Activated CD8-positive, alpha-beta T cell treated with anti-CD3 and anti-CD28 coated beads for 36 hours (primary cell): ENCODE measurements around the gene LAG3. TPM values are rescaled to one million over a fixed set of nuclear protein-coding genes. Genes with fewer than 3 reads are reported as not detected.

Source experiments
- ATAC-seq: fragments of 200-7000 bp; cut with Tn5 transposase; one replicate; pipeline ENCODE4 v1.10.0; 2021; ENCODE audit warnings: mild to moderate bottlenecking, moderate library complexity
- CTCF ChIA-PET: fragments of 350-600 bp; sonication (Branson Sonifier 250); formaldehyde crosslinking; loops from one replicate; lab custom pipeline; 2021; ENCODE audit warnings: antibody characterized with exemption; lab: Charles Lee
- POLR2A ChIA-PET: fragments of 350-600 bp; sonication (Branson Sonifier 250); formaldehyde crosslinking; loops from one replicate; lab custom pipeline; 2021; ENCODE audit warnings: antibody characterized with exemption; lab: Charles Lee
- DNase-seq: peaks from one replicate; pipeline ENCODE4 v3.0.0-alpha.2; 2020
- H3K27ac Mint-ChIP-seq: one replicate; pipeline ENCODE4 v1.8.0; 2021; ENCODE audit warnings: mild to moderate bottlenecking, mixed read lengths
- H3K27me3 Mint-ChIP-seq: one replicate; pipeline ENCODE4 v1.8.0; 2021; ENCODE audit warnings: mixed read lengths
- H3K36me3 Mint-ChIP-seq: one replicate; pipeline ENCODE4 v1.8.0; 2021; ENCODE audit warnings: low read depth, mixed read lengths
- H3K4me1 Mint-ChIP-seq: one replicate; pipeline ENCODE4 v1.8.0; 2021; ENCODE audit warnings: low read depth, mixed read lengths
- H3K4me3 Mint-ChIP-seq: one replicate; pipeline ENCODE4 v1.8.0; 2021; ENCODE audit warnings: mild to moderate bottlenecking, moderate library complexity, mixed read lengths
- H3K9me3 Mint-ChIP-seq: one replicate; pipeline ENCODE4 v1.8.0; 2021; ENCODE audit warnings: mixed read lengths
- intact Hi-C: fragments of 100-400 bp; cut with micrococcal nuclease; formaldehyde crosslinking; loops from one replicate; pipeline ENCODE4 v1.10.0; 2022
- total RNA-seq, 2 experiments: library from RNA; stranded (reverse); gene quantifications; one replicate each; pipeline ENCODE4 v1.2.3, GENCODE V29; 2021
- TF ChIP-seq, protein P1 (sequence below): fragments of 200-600 bp; IDR thresholded peaks from one replicate; pipeline ENCODE4 v1.8.0; 2022; ENCODE audit warnings: antibody characterized with exemption, mild to moderate bottlenecking

The LAG3 gene
- total RNA-seq, 2 experiments from 2014 or later, result 264 to 268 TPM

DNA sequence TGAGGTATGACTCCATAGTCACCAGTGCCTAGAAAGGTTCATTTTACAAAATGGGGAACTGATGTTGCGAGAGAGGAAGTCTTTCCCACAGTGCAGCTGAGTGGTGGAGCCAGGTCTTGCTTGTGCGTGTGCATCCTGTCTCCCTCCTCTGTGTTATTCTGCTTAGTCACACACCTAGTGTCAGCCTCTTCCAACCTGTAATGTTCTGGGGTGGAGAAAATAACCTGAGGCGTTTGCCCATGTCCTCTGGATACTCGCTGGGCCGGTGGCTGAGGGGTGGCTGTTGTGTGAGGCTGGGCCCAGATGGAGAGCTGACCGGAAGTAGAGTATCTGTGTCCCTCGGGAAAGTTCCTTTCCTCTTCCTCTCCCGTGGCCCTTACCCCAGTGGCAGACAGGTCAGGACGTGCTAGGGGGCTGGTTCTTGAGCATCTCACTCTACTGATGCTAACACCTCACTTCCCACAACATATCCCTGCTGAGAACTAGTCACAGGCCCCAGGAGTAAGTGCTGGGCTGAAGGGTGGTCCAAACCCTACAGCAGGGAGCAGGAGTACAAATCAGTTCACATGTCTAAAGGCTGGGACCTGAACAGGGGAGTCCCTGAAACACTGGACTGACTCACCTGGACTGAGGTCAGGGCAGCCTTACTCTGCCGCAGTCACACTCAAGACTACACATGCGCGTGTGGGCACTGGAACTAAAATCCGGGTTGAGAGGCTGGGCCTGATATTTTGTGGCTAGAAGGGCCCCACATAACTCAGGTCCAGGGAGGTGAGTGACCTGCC, 26.4 kb upstream of the LAG3 start:
- H3K27ac Mint-ChIP-seq, result peak overlapping the region; percentile 90
- H3K36me3 Mint-ChIP-seq, result peaks cover 48% of the 10 kb centered on the region
- ChIA-PET CTCF (interaction anchor here (1.0 to 4.0 kb wide), 5 partner anchors 7 to 146 kb away, joined by 3 to 25 read pairs (median 6); partner anchors contain the start of gene MLF2), POLR2A (interaction anchor here (0.6 to 1.6 kb wide), 4 partner anchors 12 to 1335 kb away, joined by 3 to 4 read pairs (median 3); no protein-coding TSS in a partner anchor)
- peaks cover 38% of the 10 kb centered on the region for H3K4me1 Mint-ChIP-seq
- TF ChIP-seq, protein P1, sequence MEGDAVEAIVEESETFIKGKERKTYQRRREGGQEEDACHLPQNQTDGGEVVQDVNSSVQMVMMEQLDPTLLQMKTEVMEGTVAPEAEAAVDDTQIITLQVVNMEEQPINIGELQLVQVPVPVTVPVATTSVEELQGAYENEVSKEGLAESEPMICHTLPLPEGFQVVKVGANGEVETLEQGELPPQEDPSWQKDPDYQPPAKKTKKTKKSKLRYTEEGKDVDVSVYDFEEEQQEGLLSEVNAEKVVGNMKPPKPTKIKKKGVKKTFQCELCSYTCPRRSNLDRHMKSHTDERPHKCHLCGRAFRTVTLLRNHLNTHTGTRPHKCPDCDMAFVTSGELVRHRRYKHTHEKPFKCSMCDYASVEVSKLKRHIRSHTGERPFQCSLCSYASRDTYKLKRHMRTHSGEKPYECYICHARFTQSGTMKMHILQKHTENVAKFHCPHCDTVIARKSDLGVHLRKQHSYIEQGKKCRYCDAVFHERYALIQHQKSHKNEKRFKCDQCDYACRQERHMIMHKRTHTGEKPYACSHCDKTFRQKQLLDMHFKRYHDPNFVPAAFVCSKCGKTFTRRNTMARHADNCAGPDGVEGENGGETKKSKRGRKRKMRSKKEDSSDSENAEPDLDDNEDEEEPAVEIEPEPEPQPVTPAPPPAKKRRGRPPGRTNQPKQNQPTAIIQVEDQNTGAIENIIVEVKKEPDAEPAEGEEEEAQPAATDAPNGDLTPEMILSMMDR, result no peak
- H3K4me3 Mint-ChIP-seq, result no peak overlapping the region
- ATAC-seq (peak; percentile 86), DNase-seq (peak; percentile 47)
- intact Hi-C loops, result no loop called here
- peaks cover 6% of the 10 kb centered on the region for H3K9me3 Mint-ChIP-seq
- H3K27me3 Mint-ChIP-seq, result no peaks in the 10 kb centered on the region

DNA sequence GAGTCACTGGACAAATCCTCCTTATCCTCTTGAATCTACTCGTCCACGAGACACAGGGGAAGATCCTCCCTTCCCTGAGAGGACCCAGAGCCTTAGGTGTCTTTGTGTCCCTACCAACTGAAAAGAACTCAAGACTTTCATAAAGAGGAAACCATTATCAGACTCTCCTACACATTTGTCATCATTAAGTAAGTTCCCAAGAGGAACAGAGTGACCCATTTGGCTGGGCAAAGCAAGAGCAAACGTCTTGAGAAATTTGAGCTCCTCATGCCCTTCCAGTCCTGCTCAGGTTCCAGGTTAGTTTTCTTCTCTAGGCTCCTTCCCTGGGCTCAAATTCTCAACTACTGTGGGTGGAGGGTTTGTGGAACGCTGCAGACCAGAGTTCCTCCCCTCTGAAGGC, 25.1 kb upstream of the LAG3 start:
- no peaks in the 10 kb centered on the region for H3K27me3 Mint-ChIP-seq
- H3K4me3 Mint-ChIP-seq, result no peak overlapping the region
- POLR2A ChIA-PET, result interaction anchor here (0.6 to 1.0 kb wide), 2 partner anchors 10 to 78 kb away, joined by 3 read pairs; no protein-coding TSS in a partner anchor
- H3K36me3 Mint-ChIP-seq, result peaks cover 56% of the 10 kb centered on the region
- DNase-seq (no peak), ATAC-seq (no peak)
- CTCF ChIA-PET, result interaction anchor here (1.0 to 1.4 kb wide), 2 partner anchors 86 to 88 kb away, joined by 3 to 6 read pairs; no protein-coding TSS in a partner anchor
- TF ChIP-seq, protein P1, result no peak
- intact Hi-C loops, result no loop called here
- H3K9me3 Mint-ChIP-seq, result peaks cover 6% of the 10 kb centered on the region
- peaks cover 45% of the 10 kb centered on the region for H3K4me1 Mint-ChIP-seq
- H3K27ac Mint-ChIP-seq, result peak overlapping the region; percentile 58

DNA sequence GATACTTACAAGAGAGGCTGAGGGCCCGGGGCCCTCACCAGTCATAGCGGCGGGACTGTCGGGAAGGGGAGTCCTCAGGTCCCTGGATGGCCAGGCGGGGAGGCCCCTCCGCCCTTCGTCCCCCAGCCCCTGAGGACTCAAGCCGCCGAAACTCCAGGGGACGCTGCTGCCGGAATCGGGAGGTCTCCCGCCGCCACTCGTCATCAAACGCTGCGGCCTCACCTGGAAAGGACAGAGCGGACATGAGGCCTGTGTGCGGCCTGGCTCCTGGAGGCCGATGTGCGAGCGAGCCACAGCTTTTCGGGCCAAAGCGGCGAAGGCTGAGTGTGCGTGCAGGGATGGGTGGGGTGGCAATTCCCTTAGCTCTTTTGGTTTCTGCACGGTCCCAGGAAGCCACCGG, 23.6 kb upstream of the LAG3 start:
- Mint-ChIP-seq H3K27ac (no peak overlapping the region), H3K4me1 (peaks cover 35% of the 10 kb centered on the region), H3K9me3 (peaks cover 2% of the 10 kb centered on the region), H3K27me3 (no peaks in the 10 kb centered on the region), H3K36me3 (peaks cover 55% of the 10 kb centered on the region), H3K4me3 (no peak overlapping the region)
- TF ChIP-seq, protein P1, result no peak
- CTCF ChIA-PET, result interaction anchor here (16.4 kb wide), 1 partner anchor 80 kb away, joined by 341 read pairs; the partner anchor contains the start of genes GPR162 and P3H3
- intact Hi-C loops, result no loop called here
- ATAC-seq (no peak), DNase-seq (no peak)
- POLR2A ChIA-PET, result interaction anchor here (1.0 kb wide), 1 partner anchor 18 kb away, joined by 3 read pairs; the partner anchor contains the start of gene PTMS

DNA sequence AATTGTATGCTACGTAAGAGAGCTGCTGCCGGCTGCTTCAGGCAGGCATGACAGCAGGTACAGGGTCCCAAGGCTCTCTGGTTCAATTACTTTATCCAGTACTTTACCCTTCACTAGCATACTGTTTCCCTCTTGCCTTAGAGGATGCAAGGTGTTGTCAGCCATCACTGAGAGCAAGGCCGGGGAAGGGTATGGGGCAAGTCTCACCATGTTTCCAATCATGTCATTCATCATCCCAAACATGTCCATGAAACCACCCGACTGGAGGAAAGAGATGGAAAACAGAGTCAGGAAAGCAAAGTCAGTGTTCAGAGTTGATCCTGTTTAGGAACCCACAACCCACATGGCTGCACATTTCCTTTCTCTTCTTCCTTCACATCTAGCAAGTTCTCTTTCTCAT, 21.8 kb upstream of the LAG3 start:
- Mint-ChIP-seq H3K36me3 (peaks cover 45% of the 10 kb centered on the region), H3K4me1 (peaks cover 29% of the 10 kb centered on the region), H3K4me3 (no peak overlapping the region), H3K27ac (no peak overlapping the region), H3K9me3 (no peaks in the 10 kb centered on the region), H3K27me3 (no peaks in the 10 kb centered on the region)
- intact Hi-C loops, result loop anchor here (5.0 kb wide), 1 partner anchor 77 kb away; the partner anchor contains the start of gene P3H3
- POLR2A ChIA-PET, result interaction anchor here (0.6 kb wide), 1 partner anchor 74 kb away, joined by 3 read pairs; no protein-coding TSS in a partner anchor
- DNase-seq (no peak), ATAC-seq (no peak)
- TF ChIP-seq, protein P1, result no peak
- CTCF ChIA-PET, result interaction anchor here (5.5 to 16.4 kb wide), 2 partner anchors 30 to 78 kb away, joined by 117 to 341 read pairs; partner anchors contain the start of genes GPR162 and P3H3
